ENCODE measurements around the gene ZBTB20.

The ZBTB20 gene

GRCh38 chr3:114983248-114983647 lies 163.8 kb downstream of the ZBTB20 start:
- WGBS (ENCODE audit: insufficient coverage) = 100% methylated on average over 3 of the region's 6 CpGs
- ChIA-PET POLR2A (no interaction called here), CTCF (no interaction called here)
- Histone ChIP-seq H3K27me3 (replicated peaks in 2 of 5; ENCODE audit: control insufficient read depth in 4 of 5, insufficient read depth in 5 of 5, low read length in 4 of 5) (no peaks in the 10 kb centered on the region), H3K36me3 (ENCODE audit: control insufficient read depth in 4 of 4, insufficient read depth in 4 of 4, low read length in 3 of 4) (peaks cover 0 to 2% (median 0%) of the 10 kb centered on the region in 4 experiments), H3K4me1 (ENCODE audit: control extremely low read depth in 1 of 4, control insufficient read depth in 4 of 4, insufficient read depth in 4 of 4, low read length in 3 of 4) (no peaks in the 10 kb centered on the region), H3K27ac (ENCODE audit: insufficient read depth in 1 of 2, low read depth in 1 of 2, low read length in 2 of 2, poor library complexity in 1 of 2, severe bottlenecking in 2 of 2) (no peak overlapping the region), H3K4me3 (ENCODE audit: control insufficient read depth in 1 of 7, extremely low read depth in 1 of 7, insufficient read depth in 4 of 7, low read depth in 2 of 7, low read length in 6 of 7) (no peak overlapping the region), H3K9me3 (ENCODE audit: control extremely low read depth in 1 of 5, control insufficient read depth in 4 of 5, insufficient read depth in 2 of 5, low read depth in 1 of 5, low read length in 4 of 5) (no peaks in the 10 kb centered on the region)
- DNase-seq = no peak

- no CpG with 5 or more reads among the region's 3 CpGs for WGBS (ENCODE audit: insufficient coverage)
- H3K27me3 ChIP-seq (replicated peaks in 2 of 5; ENCODE audit: control insufficient read depth in 4 of 5, insufficient read depth in 5 of 5, low read length in 4 of 5) = no peaks in the 10 kb centered on the region
- CTCF ChIA-PET = interaction anchor here (0.6 kb wide), 2 partner anchors 10 to 143 kb away, joined by 3 read pairs; no protein-coding TSS in a partner anchor
- DNase-seq = no peak
- no peak overlapping the region for H3K4me3 ChIP-seq (ENCODE audit: control insufficient read depth in 1 of 7, extremely low read depth in 1 of 7, insufficient read depth in 4 of 7, low read depth in 2 of 7, low read length in 6 of 7)
- H3K36me3 ChIP-seq (ENCODE audit: control insufficient read depth in 4 of 4, insufficient read depth in 4 of 4, low read length in 3 of 4) = peaks cover 0 to 8% (median 4%) of the 10 kb centered on the region in 4 experiments
- H3K9me3 ChIP-seq (ENCODE audit: control extremely low read depth in 1 of 5, control insufficient read depth in 4 of 5, insufficient read depth in 2 of 5, low read depth in 1 of 5, low read length in 4 of 5) = peaks cover 0 to 6% (median 2%) of the 10 kb centered on the region in 5 experiments
- H3K27ac ChIP-seq (ENCODE audit: insufficient read depth in 1 of 2, low read depth in 1 of 2, low read length in 2 of 2, poor library complexity in 1 of 2, severe bottlenecking in 2 of 2) = no peak overlapping the region
- H3K4me1 ChIP-seq (ENCODE audit: control extremely low read depth in 1 of 4, control insufficient read depth in 4 of 4, insufficient read depth in 4 of 4, low read length in 3 of 4) = no peaks in the 10 kb centered on the region
- POLR2A ChIA-PET = no interaction called here
These were observed 172.7 kb downstream of the ZBTB20 start for GRCh38 chr3:114974387-114974786.

DNA sequence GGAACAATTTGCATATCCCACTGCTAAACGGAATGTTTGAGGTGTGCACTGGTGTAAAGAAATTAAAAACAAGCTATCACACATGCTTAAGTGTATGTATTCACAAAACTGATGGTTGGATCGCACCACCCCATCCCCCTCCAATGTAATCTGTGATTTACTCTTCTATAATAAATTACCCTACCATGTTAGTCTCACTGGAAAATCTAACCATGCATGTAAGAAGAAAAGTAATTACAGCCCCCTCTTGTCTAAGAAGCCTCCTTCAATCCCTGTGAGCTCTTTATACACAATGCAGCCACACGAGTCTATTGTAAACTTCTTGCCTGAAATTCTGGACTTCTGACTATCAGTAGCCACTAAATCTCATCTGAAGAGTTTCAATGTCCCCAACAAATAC lies 173.6 kb downstream of the ZBTB20 start:
- ChIA-PET POLR2A (no interaction called here), CTCF (interaction anchor here (0.7 kb wide), 1 partner anchor 716 kb away, joined by 3 read pairs; no protein-coding TSS in a partner anchor)
- Histone ChIP-seq H3K4me3 (ENCODE audit: control insufficient read depth in 1 of 7, extremely low read depth in 1 of 7, insufficient read depth in 4 of 7, low read depth in 2 of 7, low read length in 6 of 7) (no peak overlapping the region), H3K4me1 (ENCODE audit: control extremely low read depth in 1 of 4, control insufficient read depth in 4 of 4, insufficient read depth in 4 of 4, low read length in 3 of 4) (no peaks in the 10 kb centered on the region), H3K36me3 (ENCODE audit: control insufficient read depth in 4 of 4, insufficient read depth in 4 of 4, low read length in 3 of 4) (peaks cover 0 to 8% (median 4%) of the 10 kb centered on the region in 4 experiments), H3K9me3 (ENCODE audit: control extremely low read depth in 1 of 5, control insufficient read depth in 4 of 5, insufficient read depth in 2 of 5, low read depth in 1 of 5, low read length in 4 of 5) (peaks cover 0 to 6% (median 2%) of the 10 kb centered on the region in 5 experiments), H3K27ac (ENCODE audit: insufficient read depth in 1 of 2, low read depth in 1 of 2, low read length in 2 of 2, poor library complexity in 1 of 2, severe bottlenecking in 2 of 2) (no peak overlapping the region), H3K27me3 (replicated peaks in 2 of 5; ENCODE audit: control insufficient read depth in 4 of 5, insufficient read depth in 5 of 5, low read length in 4 of 5) (no peaks in the 10 kb centered on the region)
- no peak for DNase-seq
- WGBS (ENCODE audit: insufficient coverage) = 100% methylated on average over 2 of the region's 3 CpGs

DNA sequence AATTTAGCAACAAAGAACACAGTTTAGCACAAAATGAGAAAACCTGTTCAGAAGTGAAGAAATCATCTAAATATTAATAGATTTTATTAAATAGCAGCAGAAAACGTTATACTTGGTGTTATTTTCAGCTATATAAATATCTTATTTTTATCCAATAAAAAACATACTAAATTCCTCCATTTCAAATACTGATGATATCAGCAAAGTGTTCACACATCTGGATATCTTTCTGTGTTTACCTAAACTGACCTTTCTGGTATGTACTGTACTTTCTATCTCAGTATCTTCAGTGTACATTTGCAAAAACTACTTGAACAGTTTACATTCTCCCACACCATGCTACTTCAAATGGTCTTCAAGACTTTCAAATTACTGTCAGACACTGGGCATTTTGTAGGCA lies 179.9 kb downstream of the ZBTB20 start:
- CTCF ChIA-PET = no interaction called here

GRCh38 chr3:114962189-114962588 lies 184.9 kb downstream of the ZBTB20 start:
- H3K36me3 ChIP-seq (ENCODE audit: control insufficient read depth in 4 of 4, insufficient read depth in 4 of 4, low read length in 3 of 4) = peaks cover 0 to 4% (median 2%) of the 10 kb centered on the region in 4 experiments
- H3K27ac ChIP-seq (ENCODE audit: insufficient read depth in 1 of 2, low read depth in 1 of 2, low read length in 2 of 2, poor library complexity in 1 of 2, severe bottlenecking in 2 of 2) = no peak overlapping the region
- ChIA-PET CTCF (interaction anchor here (1.5 kb wide), 1 partner anchor 47 kb away, joined by 3 read pairs; no protein-coding TSS in a partner anchor), POLR2A (no interaction called here)
- no peaks in the 10 kb centered on the region for H3K9me3 ChIP-seq (ENCODE audit: control extremely low read depth in 1 of 5, control insufficient read depth in 4 of 5, insufficient read depth in 2 of 5, low read depth in 1 of 5, low read length in 4 of 5)
- no peak overlapping the region for H3K4me3 ChIP-seq (ENCODE audit: control insufficient read depth in 1 of 7, extremely low read depth in 1 of 7, insufficient read depth in 4 of 7, low read depth in 2 of 7, low read length in 6 of 7)
- WGBS (ENCODE audit: insufficient coverage) = no CpG with 5 or more reads among the region's 2 CpGs
- no peaks in the 10 kb centered on the region for H3K4me1 ChIP-seq (ENCODE audit: control extremely low read depth in 1 of 4, control insufficient read depth in 4 of 4, insufficient read depth in 4 of 4, low read length in 3 of 4)
- no peaks in the 10 kb centered on the region for H3K27me3 ChIP-seq (replicated peaks in 2 of 5; ENCODE audit: control insufficient read depth in 4 of 5, insufficient read depth in 5 of 5, low read length in 4 of 5)
- DNase-seq = no peak

More for the DNA sequence above, 179.9 kb downstream of the ZBTB20 start:
- Histone ChIP-seq H3K36me3 (ENCODE audit: control insufficient read depth in 4 of 4, insufficient read depth in 4 of 4, low read length in 3 of 4) (peaks cover 0 to 8% (median 6%) of the 10 kb centered on the region in 4 experiments), H3K9me3 (ENCODE audit: control extremely low read depth in 1 of 5, control insufficient read depth in 4 of 5, insufficient read depth in 2 of 5, low read depth in 1 of 5, low read length in 4 of 5) (peaks cover 0 to 2% (median 0%) of the 10 kb centered on the region in 5 experiments), H3K27ac (ENCODE audit: insufficient read depth in 1 of 2, low read depth in 1 of 2, low read length in 2 of 2, poor library complexity in 1 of 2, severe bottlenecking in 2 of 2) (no peak overlapping the region), H3K4me3 (ENCODE audit: control insufficient read depth in 1 of 7, extremely low read depth in 1 of 7, insufficient read depth in 4 of 7, low read depth in 2 of 7, low read length in 6 of 7) (no peak overlapping the region), H3K4me1 (ENCODE audit: control extremely low read depth in 1 of 4, control insufficient read depth in 4 of 4, insufficient read depth in 4 of 4, low read length in 3 of 4) (no peaks in the 10 kb centered on the region), H3K27me3 (replicated peaks in 2 of 5; ENCODE audit: control insufficient read depth in 4 of 5, insufficient read depth in 5 of 5, low read length in 4 of 5) (no peaks in the 10 kb centered on the region)
- no CpG with 5 or more reads among the region's 1 CpG for WGBS (ENCODE audit: insufficient coverage)
- POLR2A ChIA-PET = no interaction called here
- no peak for DNase-seq

DNA sequence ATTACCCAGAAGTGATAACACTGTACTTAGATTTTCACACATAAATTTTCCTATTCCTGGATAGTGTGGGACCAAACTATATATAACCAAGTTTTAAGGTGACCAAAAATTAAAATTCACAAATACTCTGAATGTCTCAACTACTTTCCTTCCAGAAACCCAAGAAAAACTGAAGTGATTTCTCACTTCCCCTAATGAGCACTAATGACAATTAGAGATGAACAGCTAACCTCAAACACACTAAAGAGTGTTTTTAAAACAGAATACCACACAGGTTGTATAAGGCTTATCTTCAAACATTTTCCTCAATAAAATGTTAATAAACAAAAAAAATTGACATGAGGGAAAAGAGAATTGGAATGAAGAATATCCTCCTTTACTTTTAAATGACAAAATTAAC lies 188.2 kb downstream of the ZBTB20 start:
- Histone ChIP-seq H3K27me3 (replicated peaks in 2 of 5; ENCODE audit: control insufficient read depth in 4 of 5, insufficient read depth in 5 of 5, low read length in 4 of 5) (no peaks in the 10 kb centered on the region), H3K4me3 (ENCODE audit: control insufficient read depth in 1 of 7, extremely low read depth in 1 of 7, insufficient read depth in 4 of 7, low read depth in 2 of 7, low read length in 6 of 7) (no peak overlapping the region), H3K4me1 (ENCODE audit: control extremely low read depth in 1 of 4, control insufficient read depth in 4 of 4, insufficient read depth in 4 of 4, low read length in 3 of 4) (no peaks in the 10 kb centered on the region), H3K27ac (ENCODE audit: insufficient read depth in 1 of 2, low read depth in 1 of 2, low read length in 2 of 2, poor library complexity in 1 of 2, severe bottlenecking in 2 of 2) (no peak overlapping the region), H3K9me3 (ENCODE audit: control extremely low read depth in 1 of 5, control insufficient read depth in 4 of 5, insufficient read depth in 2 of 5, low read depth in 1 of 5, low read length in 4 of 5) (peaks cover 0 to 21% (median 7%) of the 10 kb centered on the region in 5 experiments), H3K36me3 (ENCODE audit: control insufficient read depth in 4 of 4, insufficient read depth in 4 of 4, low read length in 3 of 4) (peaks cover 0 to 33% (median 4%) of the 10 kb centered on the region in 4 experiments)
- CTCF ChIA-PET = interaction anchor here (1.5 kb wide), 1 partner anchor 133 kb away, joined by 5 read pairs; no protein-coding TSS in a partner anchor
- DNase-seq = no peak
- POLR2A ChIA-PET = no interaction called here

- ChIA-PET CTCF (interaction anchor here (1.4 to 1.5 kb wide), 2 partner anchors 19 to 234 kb away, joined by 3 to 5 read pairs; no protein-coding TSS in a partner anchor), POLR2A (no interaction called here)
- no peak overlapping the region for H3K4me3 ChIP-seq (ENCODE audit: control insufficient read depth in 1 of 7, extremely low read depth in 1 of 7, insufficient read depth in 4 of 7, low read depth in 2 of 7, low read length in 6 of 7)
- peaks cover 0 to 2% (median 0%) of the 10 kb centered on the region in 4 experiments for H3K4me1 ChIP-seq (ENCODE audit: control extremely low read depth in 1 of 4, control insufficient read depth in 4 of 4, insufficient read depth in 4 of 4, low read length in 3 of 4)
- H3K36me3 ChIP-seq (ENCODE audit: control insufficient read depth in 4 of 4, insufficient read depth in 4 of 4, low read length in 3 of 4) = peaks cover 0 to 42% (median 4%) of the 10 kb centered on the region in 4 experiments
- peaks cover 3 to 35% (median 8%) of the 10 kb centered on the region in 5 experiments for H3K9me3 ChIP-seq (ENCODE audit: control extremely low read depth in 1 of 5, control insufficient read depth in 4 of 5, insufficient read depth in 2 of 5, low read depth in 1 of 5, low read length in 4 of 5)
- no peak for DNase-seq
- WGBS (ENCODE audit: insufficient coverage) = 100% methylated on average over 1 of the region's 1 CpG
- H3K27me3 ChIP-seq (replicated peaks in 2 of 5; ENCODE audit: control insufficient read depth in 4 of 5, insufficient read depth in 5 of 5, low read length in 4 of 5) = no peaks in the 10 kb centered on the region
- no peak overlapping the region for H3K27ac ChIP-seq (ENCODE audit: insufficient read depth in 1 of 2, low read depth in 1 of 2, low read length in 2 of 2, poor library complexity in 1 of 2, severe bottlenecking in 2 of 2)
These were observed 193.3 kb downstream of the ZBTB20 start for GRCh38 chr3:114953800-114954199.

Data from common myeloid progenitor, CD34-positive (primary cell).